Keratinocyte (primary cell): ENCODE results near the gene TBC1D9B. TPM values are rescaled to one million over a fixed set of nuclear protein-coding genes. Genes with fewer than 3 reads are reported as not detected.

Experiments
- DNase-seq: peaks from one replicate; pipeline ENCODE4 v3.0.0-alpha.2; 2011; ENCODE audit warnings: low read depth, missing footprints, low spot score
- FAIRE-seq: peaks from 2 replicates; lab custom pipeline; 2011; peaks lifted over from hg19 to GRCh38; lab: Jason Lieb, UNC
- H2AFZ ChIP-seq: 2 replicates; pipeline ENCODE4 v1.6.0; 2012; ENCODE audit warnings: low read length, control low read depth, inconsistent platforms; ENCODE audit not compliant: control insufficient read depth
- H3K27ac ChIP-seq: 2 replicates; pipeline ENCODE4 v1.5.1; 2011; ENCODE audit warnings: low read length; ENCODE audit not compliant: control insufficient read depth, insufficient read depth
- H3K27me3 ChIP-seq: 3 replicates; pipeline ENCODE4 v1.6.0; 2011; ENCODE audit warnings: low read length; ENCODE audit not compliant: control insufficient read depth, insufficient read depth; ENCODE audit errors: extremely low read depth
- H3K36me3 ChIP-seq, 2 experiments: 2 replicates in 1 of 2; 3 replicates in 1 of 2; pipeline ENCODE4 v1.5.1; 2011; ENCODE audit warnings: low read length in 2 of 2, mild to moderate bottlenecking in 1 of 2; ENCODE audit not compliant: control insufficient read depth in 2 of 2, insufficient read depth in 2 of 2; ENCODE audit errors: extremely low read depth in 1 of 2
- H3K4me1 ChIP-seq: 3 replicates; pipeline ENCODE4 v1.5.1; 2011; ENCODE audit warnings: low read length; ENCODE audit not compliant: control insufficient read depth, insufficient read depth; ENCODE audit errors: extremely low read depth
- H3K4me2 ChIP-seq: 3 replicates; pipeline ENCODE4 v1.6.0; 2011; ENCODE audit warnings: low read depth, low read length; ENCODE audit not compliant: control insufficient read depth, insufficient read depth; ENCODE audit errors: extremely low read depth
- H3K4me3 ChIP-seq, 3 experiments: fragments of 200-600 bp in 1 of 3; sonication (generic) in 1 of 3; 2 replicates in 2 of 3; 3 replicates in 1 of 3; pipeline ENCODE4 v1.5.1; 2011 to 2016; ENCODE audit warnings: low read length in 3 of 3, mild to moderate bottlenecking in 3 of 3, control low read depth in 2 of 3, inconsistent platforms in 1 of 3, low read depth in 1 of 3, mixed read lengths in 1 of 3, mixed run types in 1 of 3, moderate library complexity in 1 of 3; ENCODE audit not compliant: control insufficient read depth in 2 of 3, insufficient read depth in 2 of 3; ENCODE audit errors: extremely low read depth in 1 of 3
- H3K79me2 ChIP-seq: 2 replicates; pipeline ENCODE4 v1.6.0; 2012; ENCODE audit warnings: low read length; ENCODE audit not compliant: control insufficient read depth, insufficient read depth
- H3K9ac ChIP-seq: 3 replicates; pipeline ENCODE4 v1.6.0; 2011; ENCODE audit warnings: low read length; ENCODE audit not compliant: control insufficient read depth, insufficient read depth; ENCODE audit errors: extremely low read depth
- H3K9me1 ChIP-seq: 3 replicates; pipeline ENCODE4 v1.6.0; 2011; ENCODE audit warnings: low read length; ENCODE audit not compliant: control insufficient read depth, insufficient read depth; ENCODE audit errors: extremely low read depth
- H3K9me3 ChIP-seq: 2 replicates; pipeline ENCODE4 v1.5.1; 2012; ENCODE audit warnings: low read depth, low read length; ENCODE audit not compliant: control insufficient read depth
- H4K20me1 ChIP-seq: 3 replicates; pipeline ENCODE4 v1.6.0; 2011; ENCODE audit warnings: low read length; ENCODE audit not compliant: control insufficient read depth, insufficient read depth; ENCODE audit errors: extremely low read depth
- EZH2 ChIP-seq: IDR thresholded peaks from one replicate; pipeline ENCODE4 v1.6.1; 2012; ENCODE audit warnings: inconsistent platforms, mild to moderate bottlenecking, low read length, moderate library complexity
- dilution Hi-C: fragments of 300-500 bp; cut with MboI; formaldehyde crosslinking; loops from one replicate; pipeline ENCODE4 v1.7.0; 2020; ENCODE audit warnings: low sequenced_read_pairs; ENCODE audit not compliant: extremely low pct_ligation_motif_present
- polyA plus RNA-seq, 5 experiments: library from polyadenylated mRNA; depleted of rRNA in 3 of 5; stranded (reverse) in 3 of 5; stranded (forward) in 1 of 5; unstranded in 1 of 5; fragments of >200 nt; gene quantifications; 1 replicate in 1 of 5; 2 replicates in 3 of 5; 3 replicates in 1 of 5; pipeline versions ENCODE4 v1.2.1 to v1.2.3, GENCODE V29; 2011 to 2012; ENCODE audit warnings: missing spikeins in 2 of 5, low read depth in 1 of 5, low replicate concordance in 1 of 5
- TF ChIP-seq, protein P1 (sequence below), 3 experiments: IDR thresholded peaks in 1 of 3; conservative IDR thresholded peaks in 1 of 3; optimal IDR thresholded peaks in 1 of 3; 2 replicates in 2 of 3; 3 replicates in 1 of 3; pipeline versions ENCODE3 to v1.5.1; 2011; ENCODE audit warnings: low read length in 3 of 3, mild to moderate bottlenecking in 3 of 3, moderate library complexity in 2 of 3, control low read depth in 1 of 3, inconsistent platforms in 1 of 3; ENCODE audit not compliant: insufficient read depth in 2 of 3; ENCODE audit errors: extremely low read depth in 1 of 3

Gene TBC1D9B
- polyA plus RNA-seq, 1 donor (not counting 4 experiments of a cell fraction or from before 2014, with no cell fraction given) = 51.4 TPM

DNA sequence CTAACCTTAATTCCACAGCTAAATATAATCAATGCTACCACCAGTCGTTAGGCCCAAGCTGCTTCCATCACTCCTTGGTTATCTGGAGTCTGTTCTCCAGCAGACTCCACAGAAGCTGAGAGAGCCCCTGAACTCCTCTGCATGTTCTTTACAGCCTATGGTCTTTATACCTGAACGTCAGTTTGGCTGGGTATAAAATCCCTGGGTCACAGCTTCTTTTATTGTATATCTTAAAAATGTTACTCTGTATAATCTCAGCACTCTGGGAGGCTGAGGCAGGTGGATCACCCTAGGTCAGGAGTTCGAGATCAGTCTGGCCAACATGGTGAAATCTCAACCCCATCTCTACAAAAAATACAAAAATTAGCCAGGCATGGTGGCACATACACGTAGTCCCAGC, 25.4 kb downstream of the TBC1D9B start:
- dilution Hi-C loops = no loop called here
- Histone ChIP-seq H3K27me3 (no peaks in the 10 kb centered on the region), H3K4me1 (no peaks in the 10 kb centered on the region), H2AFZ (no peak overlapping the region), H3K9me1 (no peaks in the 10 kb centered on the region), H3K79me2 (no peaks in the 10 kb centered on the region), H3K9me3 (peaks cover 10% of the 10 kb centered on the region), H3K9ac (no peak overlapping the region), H4K20me1 (no peaks in the 10 kb centered on the region), H3K4me2 (no peak overlapping the region), H3K27ac (no peak overlapping the region), H3K36me3 (peaks cover 26 to 45% of the 10 kb centered on the region in 2 experiments), H3K4me3 (no peak overlapping the region)
- DNase-seq (no peak), FAIRE-seq (no peak)
- TF ChIP-seq EZH2 = no peak
- TF ChIP-seq, protein P1, sequence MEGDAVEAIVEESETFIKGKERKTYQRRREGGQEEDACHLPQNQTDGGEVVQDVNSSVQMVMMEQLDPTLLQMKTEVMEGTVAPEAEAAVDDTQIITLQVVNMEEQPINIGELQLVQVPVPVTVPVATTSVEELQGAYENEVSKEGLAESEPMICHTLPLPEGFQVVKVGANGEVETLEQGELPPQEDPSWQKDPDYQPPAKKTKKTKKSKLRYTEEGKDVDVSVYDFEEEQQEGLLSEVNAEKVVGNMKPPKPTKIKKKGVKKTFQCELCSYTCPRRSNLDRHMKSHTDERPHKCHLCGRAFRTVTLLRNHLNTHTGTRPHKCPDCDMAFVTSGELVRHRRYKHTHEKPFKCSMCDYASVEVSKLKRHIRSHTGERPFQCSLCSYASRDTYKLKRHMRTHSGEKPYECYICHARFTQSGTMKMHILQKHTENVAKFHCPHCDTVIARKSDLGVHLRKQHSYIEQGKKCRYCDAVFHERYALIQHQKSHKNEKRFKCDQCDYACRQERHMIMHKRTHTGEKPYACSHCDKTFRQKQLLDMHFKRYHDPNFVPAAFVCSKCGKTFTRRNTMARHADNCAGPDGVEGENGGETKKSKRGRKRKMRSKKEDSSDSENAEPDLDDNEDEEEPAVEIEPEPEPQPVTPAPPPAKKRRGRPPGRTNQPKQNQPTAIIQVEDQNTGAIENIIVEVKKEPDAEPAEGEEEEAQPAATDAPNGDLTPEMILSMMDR (optimal IDR thresholded peaks at IDR 0.05 in 1 of 3, IDR thresholded peaks at IDR 0.05 in 1 of 3, conservative IDR thresholded peaks at IDR 0.05 in 1 of 3; ENCODE audit: extremely low read depth in 1 of 3, insufficient read depth in 2 of 3, low read length in 3 of 3) = no peak

- peaks cover 10% of the 10 kb centered on the region for H3K9me3 ChIP-seq
- no peak overlapping the region for H2AFZ ChIP-seq
- DNase-seq (no peak), FAIRE-seq (no peak)
- H3K27ac ChIP-seq = no peak overlapping the region
- TF ChIP-seq, protein P1 (optimal IDR thresholded peaks at IDR 0.05 in 1 of 3, IDR thresholded peaks at IDR 0.05 in 1 of 3, conservative IDR thresholded peaks at IDR 0.05 in 1 of 3; ENCODE audit: extremely low read depth in 1 of 3, insufficient read depth in 2 of 3, low read length in 3 of 3) = no peak
- no peak for TF ChIP-seq EZH2
- H3K36me3 ChIP-seq = peaks cover 29 to 39% of the 10 kb centered on the region in 2 experiments
- H3K4me1 ChIP-seq = no peaks in the 10 kb centered on the region
- H3K27me3 ChIP-seq = no peaks in the 10 kb centered on the region
- H3K4me3 ChIP-seq = no peak overlapping the region
- dilution Hi-C loops = no loop called here
- H4K20me1 ChIP-seq = no peaks in the 10 kb centered on the region
- H3K4me2 ChIP-seq = no peak overlapping the region
- no peaks in the 10 kb centered on the region for H3K79me2 ChIP-seq
- no peak overlapping the region for H3K9ac ChIP-seq
- no peaks in the 10 kb centered on the region for H3K9me1 ChIP-seq
These were observed 26.7 kb downstream of the TBC1D9B start for GRCh38 chr5:179880848-179881590.
